HPDE6-E6E7 (cell line): ENCODE measurements around the gene IL1RL2.

ENCODE experiments used
- DNase-seq: peaks from one replicate; pipeline ENCODE4 v3.0.0; 2011; ENCODE audit warnings: missing footprints; ENCODE audit errors: extremely low spot score

Gene IL1RL2

GRCh38 chr2:102158011-102158755, 28.6 kb upstream of the IL1RL2 start:
- DNase-seq, result no peak

GRCh38 chr2:102159295-102159694, 27.5 kb upstream of the IL1RL2 start:
- no peak for DNase-seq

GRCh38 chr2:102166189-102166845, 20.5 kb upstream of the IL1RL2 start:
- DNase-seq, result no peak

GRCh38 chr2:102168026-102168771, 18.6 kb upstream of the IL1RL2 start:
- DNase-seq, result no peak

- DNase-seq, result no peak
Observed at GRCh38 chr2:102171946-102172345, 14.9 kb upstream of the IL1RL2 start.

GRCh38 chr2:102172745-102173144, 14.1 kb upstream of the IL1RL2 start:
- DNase-seq, result no peak

- DNase-seq, result no peak
Observed at GRCh38 chr2:102176172-102176571, 10.7 kb upstream of the IL1RL2 start.

- no peak for DNase-seq
Observed at GRCh38 chr2:102177814-102178478, 8.9 kb upstream of the IL1RL2 start.

GRCh38 chr2:102179061-102179460, 7.8 kb upstream of the IL1RL2 start:
- DNase-seq, result no peak

GRCh38 chr2:102179788-102180686, 6.8 kb upstream of the IL1RL2 start:
- DNase-seq, result no peak

GRCh38 chr2:102180687-102180999, 6.2 kb upstream of the IL1RL2 start:
- no peak for DNase-seq

GRCh38 chr2:102181376-102181775, 5.4 kb upstream of the IL1RL2 start:
- no peak for DNase-seq

- no peak for DNase-seq
Observed at GRCh38 chr2:102181919-102182635, 4.7 kb upstream of the IL1RL2 start.

GRCh38 chr2:102184018-102184417, 2.8 kb upstream of the IL1RL2 start:
- DNase-seq, result no peak

- no peak for DNase-seq
Observed at GRCh38 chr2:102184568-102184967, 2.3 kb upstream of the IL1RL2 start.

GRCh38 chr2:102185347-102185746, 1.5 kb upstream of the IL1RL2 start:
- no peak for DNase-seq

GRCh38 chr2:102187496-102188150, 800 bp downstream of the IL1RL2 start:
- peak; percentile 11 for DNase-seq

GRCh38 chr2:102190430-102191107, 3.7 kb downstream of the IL1RL2 start:
- DNase-seq, result no peak

- DNase-seq, result no peak
Observed at GRCh38 chr2:102191501-102191900, 4.7 kb downstream of the IL1RL2 start.

- DNase-seq, result peak; percentile 25
Observed at GRCh38 chr2:102193074-102193473, 6.3 kb downstream of the IL1RL2 start.
